Middle frontal gyrus (tissue), 1 donor: ENCODE results near the gene HTR4.

Experiments
- DNase-seq: peaks from one replicate; pipeline ENCODE4 v3.0.0-alpha.2; 2015; ENCODE audit warnings: low spot score; ENCODE audit errors: extremely low spot score

Gene HTR4

DNA sequence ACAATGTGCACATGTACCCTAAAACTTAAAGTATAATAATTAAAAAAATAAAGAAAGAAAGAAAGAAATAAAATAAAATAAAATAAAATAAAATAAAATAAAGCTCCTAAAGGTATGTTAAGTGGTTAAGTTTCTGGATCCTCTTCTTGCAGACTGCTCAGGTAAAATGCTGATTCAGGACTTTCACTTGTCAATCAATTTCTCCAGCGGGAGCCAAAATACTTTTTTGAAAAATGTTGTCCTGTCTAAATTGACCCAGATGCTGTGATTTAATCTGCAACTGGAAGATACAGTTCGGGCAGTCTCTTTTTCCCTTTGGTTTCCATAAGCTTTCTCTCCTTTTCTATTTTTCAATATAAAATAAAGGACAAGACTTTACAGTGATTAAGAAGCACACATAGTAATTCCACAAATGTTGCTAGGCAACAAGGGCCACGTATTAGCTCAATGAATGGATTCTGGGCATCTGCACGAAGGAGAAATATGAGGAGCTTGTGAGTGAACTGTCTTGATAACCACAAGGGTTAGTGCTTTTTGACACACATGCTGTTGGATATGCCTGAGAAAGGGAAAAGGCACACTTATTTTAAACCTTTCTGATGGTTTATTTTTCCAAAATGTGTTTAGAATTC lies 38.6 kb downstream of the HTR4 start:
- DNase-seq: no peak

- no peak for DNase-seq
Observed at GRCh38 chr5:148607406-148607805, 46.9 kb downstream of the HTR4 start.

DNA sequence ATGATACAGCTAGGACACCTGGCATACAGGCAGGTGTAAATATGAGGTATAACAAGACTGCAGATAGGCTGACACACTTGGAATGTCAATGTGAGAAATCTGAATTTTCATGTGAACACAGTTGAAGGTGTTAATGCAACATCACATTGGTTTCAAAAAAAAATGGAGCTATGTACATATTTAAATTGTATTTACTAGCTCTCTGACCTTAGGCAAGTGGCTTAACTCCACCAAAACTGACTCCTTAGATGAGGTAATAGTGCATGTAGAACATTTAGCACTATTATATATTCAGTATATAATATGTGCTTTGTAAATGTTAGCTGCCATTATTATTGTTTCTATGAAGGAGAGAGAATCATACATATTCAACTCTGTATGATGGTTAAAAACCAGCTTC lies 48.0 kb downstream of the HTR4 start:
- DNase-seq: no peak

- DNase-seq: no peak
Observed at GRCh38 chr5:148599187-148599586, 55.1 kb downstream of the HTR4 start.

DNA sequence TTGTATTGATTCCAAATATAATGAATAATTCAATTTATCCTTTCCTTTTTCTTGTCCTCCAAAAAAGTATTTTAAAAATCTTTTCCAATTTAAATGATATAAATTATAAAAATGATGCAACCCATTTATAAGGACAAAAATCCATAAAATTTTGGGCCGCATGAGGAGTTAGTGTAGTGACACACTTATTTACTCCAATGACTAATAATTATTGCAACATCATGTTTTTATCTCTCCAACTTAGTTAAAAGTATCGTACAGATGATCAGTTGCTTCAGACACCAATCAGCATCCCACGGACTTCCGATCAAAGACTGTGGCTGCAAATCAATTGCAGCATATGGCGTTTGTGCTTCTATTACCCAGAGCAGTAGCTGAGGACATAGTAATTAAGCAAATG lies 58.6 kb downstream of the HTR4 start:
- no peak for DNase-seq

DNA sequence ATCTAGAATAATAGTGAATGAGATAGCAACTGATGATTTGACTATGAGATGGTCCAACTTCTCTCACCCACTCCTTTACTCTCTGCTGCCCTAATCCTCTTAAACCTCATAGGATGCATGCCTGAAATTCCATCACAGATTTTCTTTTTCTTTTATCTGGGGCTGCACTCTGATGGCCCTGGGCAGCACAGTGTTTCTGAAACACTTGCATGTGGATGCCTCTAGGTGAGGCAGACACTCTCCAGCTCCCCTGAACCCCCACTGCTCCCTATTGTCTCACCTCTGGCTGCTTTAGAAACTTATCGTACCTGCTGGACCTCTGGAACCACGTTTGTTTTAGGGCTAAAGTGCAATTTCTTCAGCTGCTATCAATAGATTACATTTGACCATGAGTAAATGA lies 67.5 kb downstream of the HTR4 start:
- DNase-seq: no peak

DNA sequence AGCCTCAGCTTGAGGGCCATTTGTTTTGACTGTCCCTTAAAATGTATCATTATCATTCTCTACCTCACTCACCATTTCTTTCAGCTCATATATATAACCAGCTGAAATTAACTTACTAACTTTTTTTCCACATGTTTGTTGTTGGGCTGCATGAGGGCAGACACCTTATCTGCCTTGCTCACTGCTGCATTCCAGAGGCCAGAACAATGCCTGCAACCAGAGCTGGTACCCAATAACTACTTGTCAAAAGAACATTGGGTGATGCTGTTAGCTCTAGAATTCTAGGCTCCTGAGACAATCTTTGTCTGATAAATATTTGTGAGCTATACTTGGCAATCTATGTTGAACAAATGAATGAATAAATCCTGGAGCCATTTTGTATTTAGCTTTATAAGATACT lies 68.3 kb downstream of the HTR4 start:
- DNase-seq: no peak

GRCh38 chr5:148584103-148584502 lies 70.2 kb downstream of the HTR4 start:
- no peak for DNase-seq

DNA sequence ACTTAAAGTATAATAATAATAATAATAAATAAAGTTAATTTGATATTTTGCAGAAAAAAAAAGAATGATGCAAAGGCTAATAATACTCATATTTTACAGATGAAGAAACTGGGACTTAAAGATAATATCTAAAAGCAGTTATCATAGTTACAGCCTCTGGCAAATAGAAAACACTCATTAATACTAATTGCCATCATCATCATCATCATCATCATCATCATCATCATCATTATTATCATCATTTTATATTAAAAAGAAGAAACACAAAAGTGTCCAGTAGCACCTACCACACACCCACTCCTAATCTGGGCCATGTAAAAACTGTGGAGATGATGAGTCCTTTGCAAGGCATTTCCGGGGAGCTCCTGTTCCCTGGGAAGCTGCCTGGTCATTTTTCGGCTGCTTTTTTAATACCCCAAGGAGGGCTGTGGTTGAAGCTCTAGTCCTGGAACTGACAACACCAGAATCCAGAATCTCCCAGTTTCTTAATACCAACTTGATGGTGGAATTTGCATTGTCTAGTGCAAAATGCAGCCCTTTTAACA lies 70.8 kb downstream of the HTR4 start:
- no peak for DNase-seq

DNA sequence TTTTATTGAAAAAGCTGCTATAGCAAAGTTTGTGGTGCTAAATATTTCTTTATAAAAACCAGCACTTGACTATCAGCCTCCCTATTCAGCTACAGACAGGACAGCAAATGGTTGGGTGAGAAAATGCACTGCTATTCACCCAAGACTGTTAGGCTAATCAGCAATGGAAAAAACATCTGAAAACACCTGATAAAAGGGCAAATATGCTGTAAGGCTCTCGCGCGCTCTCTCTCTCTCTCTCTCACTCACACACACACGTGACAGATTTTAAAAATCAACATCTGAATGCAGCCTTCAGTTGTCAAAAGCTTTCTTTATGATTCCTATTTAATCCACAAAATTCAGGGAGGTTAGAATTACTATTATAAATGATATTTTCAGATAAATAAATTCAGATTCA lies 80.2 kb downstream of the HTR4 start:
- DNase-seq: no peak

DNA sequence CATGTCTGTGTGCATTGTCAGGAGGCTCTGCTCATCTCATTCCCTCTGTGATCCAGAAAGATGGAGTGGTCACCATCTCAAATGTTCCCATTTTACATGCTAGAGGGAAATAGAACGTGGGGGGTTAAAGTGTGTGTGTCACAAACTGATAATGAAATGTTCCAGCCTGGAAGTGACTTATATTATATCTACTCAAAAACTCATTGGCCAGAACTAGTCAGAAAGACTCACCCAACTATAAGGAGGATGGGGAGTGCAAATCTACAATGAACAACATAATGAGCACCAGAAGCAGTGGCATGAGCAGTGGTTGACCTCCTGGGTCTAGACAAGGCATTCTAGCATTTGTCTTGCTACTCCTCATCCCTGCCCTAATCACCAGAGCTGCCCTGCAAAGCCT lies 81.0 kb downstream of the HTR4 start:
- DNase-seq: no peak

GRCh38 chr5:148569948-148570347 lies 84.4 kb downstream of the HTR4 start:
- no peak for DNase-seq

GRCh38 chr5:148565148-148565547 lies 89.2 kb downstream of the HTR4 start:
- DNase-seq: no peak

DNA sequence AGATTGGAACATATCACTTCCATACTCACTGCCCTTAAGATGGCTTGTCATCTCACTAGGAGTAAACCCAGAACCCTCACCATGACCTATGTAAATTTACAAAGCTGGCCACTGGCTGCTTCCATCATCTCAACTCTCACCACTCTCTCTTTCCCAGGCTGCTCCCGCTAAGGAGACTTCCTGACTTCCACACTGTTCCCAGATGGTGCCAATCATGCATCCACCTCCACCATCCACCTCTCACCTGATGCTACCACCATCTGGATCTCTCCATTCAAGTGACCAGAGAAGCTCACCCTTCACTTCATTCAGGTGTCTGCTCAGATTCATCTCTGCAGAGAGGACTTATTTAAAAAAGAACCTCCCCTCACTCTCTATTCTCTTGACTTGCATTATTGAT lies 91.3 kb downstream of the HTR4 start:
- DNase-seq: no peak

DNA sequence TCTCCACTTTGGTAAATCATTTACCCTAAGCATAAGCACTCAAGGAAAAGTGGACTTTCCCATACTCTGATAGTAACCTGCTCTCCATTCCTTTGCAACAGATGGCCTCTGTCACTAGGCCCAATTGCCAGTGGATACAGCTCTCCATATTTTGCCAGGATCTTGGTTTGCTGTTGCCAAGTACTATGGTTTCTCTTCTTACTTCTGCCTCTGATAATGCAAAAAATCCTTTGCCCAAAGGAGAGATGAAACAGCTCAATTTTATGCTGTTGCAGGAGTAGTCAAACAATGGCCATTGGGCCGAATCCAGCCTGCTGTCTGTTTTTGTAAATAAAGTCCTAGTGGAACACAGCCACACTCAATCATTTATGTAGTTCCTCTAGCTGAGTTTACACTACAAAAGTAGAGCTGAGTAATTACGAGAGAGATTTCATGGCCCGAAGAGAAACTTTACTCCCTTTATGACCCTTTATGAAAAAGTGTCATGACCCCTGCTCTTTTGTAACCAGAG lies 92.5 kb downstream of the HTR4 start:
- no peak for DNase-seq

DNA sequence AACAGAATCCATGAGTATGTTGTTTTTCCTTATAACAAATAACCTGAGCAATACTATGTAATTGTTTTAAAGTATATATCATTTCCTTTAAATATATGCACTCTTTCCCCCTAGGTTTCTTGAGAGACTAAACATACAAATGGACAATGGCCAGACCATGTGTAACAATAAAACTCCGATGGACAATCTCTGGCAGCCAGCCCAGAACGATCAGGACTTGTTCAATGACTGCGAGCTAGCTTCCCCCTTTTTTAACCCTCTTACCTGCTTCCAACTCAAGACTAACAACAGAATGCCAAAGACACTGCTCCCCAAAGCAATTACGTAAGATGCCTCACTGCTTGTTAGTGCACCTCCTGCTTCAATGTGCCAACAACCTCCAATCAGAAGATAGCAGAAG lies 94.9 kb downstream of the HTR4 start:
- no peak for DNase-seq

- DNase-seq: no peak
Observed at GRCh38 chr5:148558892-148559291, 95.4 kb downstream of the HTR4 start.

DNA sequence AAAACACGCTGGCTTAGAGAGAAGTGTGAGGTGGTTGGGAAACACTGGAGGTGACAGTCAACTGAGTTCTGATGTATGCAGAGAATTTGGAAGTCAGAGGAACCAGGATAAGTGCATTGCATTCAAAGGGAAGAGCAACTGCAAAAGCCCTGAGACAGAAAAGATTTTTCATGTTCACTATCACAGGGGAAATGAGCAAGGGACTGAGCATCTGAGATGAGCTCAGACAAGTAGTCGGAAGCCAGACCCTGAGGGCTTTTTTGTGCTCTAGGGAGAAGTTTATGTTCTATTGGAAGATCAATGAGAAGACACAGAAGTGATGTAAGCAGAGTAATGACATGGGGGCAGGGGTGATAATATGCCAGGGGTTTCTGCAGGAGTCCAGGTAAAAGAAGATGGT lies 97.5 kb downstream of the HTR4 start:
- DNase-seq: no peak

DNA sequence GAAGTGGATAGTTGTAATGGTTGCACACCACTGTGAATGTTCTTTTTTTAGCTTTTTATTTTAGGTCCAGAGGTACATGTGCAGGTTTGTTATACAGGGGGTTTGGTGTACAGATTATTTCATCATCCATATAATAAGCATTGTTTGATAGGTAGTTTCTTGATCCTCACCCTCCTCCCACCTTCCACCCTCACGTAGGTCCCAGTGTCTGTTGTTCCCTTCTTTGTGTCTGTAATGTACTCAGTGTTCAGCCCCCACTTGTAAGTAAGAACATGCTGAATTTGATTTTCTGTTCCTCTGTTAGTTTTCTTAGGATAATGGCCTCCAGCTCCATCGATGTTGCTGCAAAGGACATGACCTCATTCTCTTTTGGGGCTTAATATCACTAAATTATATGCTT lies 99.7 kb downstream of the HTR4 start:
- DNase-seq: no peak

DNA sequence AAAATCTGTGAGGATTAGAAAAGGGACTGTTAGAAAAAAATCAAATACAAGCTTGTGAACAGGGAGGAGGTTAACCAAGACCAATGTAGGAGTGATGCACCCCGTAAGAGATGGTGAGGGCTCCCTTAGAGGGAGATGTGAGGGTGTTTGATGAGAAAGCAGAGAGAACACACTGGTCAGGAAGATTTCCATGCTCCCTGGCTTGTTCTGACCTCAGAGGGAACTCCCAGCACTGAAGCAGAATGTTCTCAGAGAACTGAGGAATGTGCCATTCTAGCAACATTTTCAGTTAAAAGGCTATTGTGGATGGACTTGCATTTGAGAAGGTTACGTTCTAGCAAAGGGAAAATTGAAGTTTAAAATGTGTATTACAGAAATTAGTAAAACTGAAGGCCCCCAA lies 110.6 kb downstream of the HTR4 start:
- no peak for DNase-seq

- no peak for DNase-seq
Observed at GRCh38 chr5:148542812-148543211, 111.5 kb downstream of the HTR4 start.

DNA sequence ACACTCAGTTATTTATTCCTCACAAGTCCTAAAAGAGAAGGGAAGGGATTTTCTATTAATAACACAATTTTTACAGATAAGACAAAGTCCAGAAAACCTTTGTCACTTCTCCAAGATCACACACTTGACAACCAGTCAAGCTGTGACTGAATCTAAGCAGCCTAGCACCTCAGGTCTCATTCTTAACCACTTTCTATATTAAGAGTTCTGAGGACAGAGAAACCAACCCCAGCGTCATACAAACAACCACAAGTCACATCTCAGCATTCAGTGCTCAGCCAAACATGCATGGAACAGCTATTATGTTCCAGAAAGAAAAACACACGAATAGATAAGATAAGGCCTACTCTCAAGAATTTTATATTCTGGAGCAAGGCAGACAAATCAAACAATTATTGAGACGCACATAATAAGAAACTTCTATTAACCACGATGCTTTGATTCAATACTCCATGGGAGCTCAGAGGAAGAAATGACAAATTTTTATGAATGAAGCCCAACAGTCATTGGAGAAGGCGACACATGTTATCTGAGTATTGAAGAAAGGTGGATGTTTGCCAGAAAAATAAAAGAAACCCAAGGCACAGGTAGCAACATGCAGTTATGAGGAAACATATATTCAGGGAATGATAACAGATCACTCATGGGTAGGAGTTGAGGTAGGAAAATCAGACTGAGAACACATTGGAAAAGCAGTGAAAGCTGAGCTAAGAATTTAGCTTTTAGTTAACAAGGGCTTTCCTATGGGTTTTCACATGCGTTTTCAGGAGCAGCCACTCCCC lies 113.1 kb downstream of the HTR4 start:
- no peak for DNase-seq

GRCh38 chr5:148540647-148541046 lies 113.7 kb downstream of the HTR4 start:
- DNase-seq: no peak
